Liver (tissue), 3 donors: ENCODE measurements around the gene AHCY.

Experiments
- EGR1 ChIP-seq, 2 donors: IDR thresholded peaks; 2 replicates each; pipeline ENCODE4 v1.6.1; 2016 to 2018; ENCODE audit warnings: antibody characterized with exemption in 2 of 2, low read depth in 2 of 2
- FOXA1 ChIP-seq: IDR thresholded peaks from 2 replicates; pipeline ENCODE4 v1.6.1; 2016; ENCODE audit warnings: antibody characterized with exemption
- GABPA ChIP-seq, 2 donors: IDR thresholded peaks in 1 of 2; conservative IDR thresholded peaks in 1 of 2; 2 replicates each; pipeline ENCODE4 v1.6.1; 2016; ENCODE audit warnings: antibody characterized with exemption in 2 of 2, mild to moderate bottlenecking in 1 of 2, moderate library complexity in 1 of 2
- HNF4G ChIP-seq: IDR thresholded peaks from 2 replicates; pipeline ENCODE4 v1.6.1; 2016; ENCODE audit warnings: antibody characterized with exemption
- MAX ChIP-seq: IDR thresholded peaks from 2 replicates; pipeline ENCODE4 v1.6.1; 2016; ENCODE audit warnings: antibody characterized with exemption
- RAD21 ChIP-seq, 2 donors: IDR thresholded peaks; 2 replicates each; pipeline ENCODE4 v1.6.1; 2016; ENCODE audit warnings: antibody characterized with exemption in 2 of 2, mild to moderate bottlenecking in 2 of 2
- REST ChIP-seq: IDR thresholded peaks from 2 replicates; pipeline ENCODE4 v1.6.1; 2016; ENCODE audit warnings: antibody characterized with exemption, mild to moderate bottlenecking
- RXRA ChIP-seq, 2 donors: IDR thresholded peaks; 2 replicates each; pipeline ENCODE4 v1.6.1; 2017 to 2018; ENCODE audit warnings: antibody characterized with exemption in 2 of 2, mild to moderate bottlenecking in 1 of 2
- SP1 ChIP-seq: IDR thresholded peaks from 2 replicates; pipeline ENCODE4 v1.6.1; 2018; ENCODE audit warnings: antibody characterized with exemption, mild to moderate bottlenecking
- TAF1 ChIP-seq: conservative IDR thresholded peaks from 2 replicates; pipeline ENCODE4 v1.6.1; 2016; ENCODE audit warnings: antibody characterized with exemption, mild to moderate bottlenecking
- YY1 ChIP-seq: IDR thresholded peaks from 2 replicates; pipeline ENCODE4 v1.6.1; 2016; ENCODE audit warnings: antibody characterized with exemption, mild to moderate bottlenecking
- TF ChIP-seq, protein P1 (sequence below): fragments of 150-350 bp; IDR thresholded peaks from 2 replicates; pipeline ENCODE4 v1.5.1; 2017; ENCODE audit warnings: improper control_type of control experiment, low read depth, low read length; ENCODE audit not compliant: missing input control
- TF ChIP-seq, protein P2 (sequence below): IDR thresholded peaks from 2 replicates; pipeline ENCODE4 v1.6.1; 2016; ENCODE audit warnings: antibody characterized with exemption
- donor health status: healthy.
- donor health status: healthy.

GRCh38 chr20:34260208-34260942 is 42.8 kb downstream of the AHCY start:
- TF ChIP-seq MAX, result no peak
- TF ChIP-seq, protein P1, sequence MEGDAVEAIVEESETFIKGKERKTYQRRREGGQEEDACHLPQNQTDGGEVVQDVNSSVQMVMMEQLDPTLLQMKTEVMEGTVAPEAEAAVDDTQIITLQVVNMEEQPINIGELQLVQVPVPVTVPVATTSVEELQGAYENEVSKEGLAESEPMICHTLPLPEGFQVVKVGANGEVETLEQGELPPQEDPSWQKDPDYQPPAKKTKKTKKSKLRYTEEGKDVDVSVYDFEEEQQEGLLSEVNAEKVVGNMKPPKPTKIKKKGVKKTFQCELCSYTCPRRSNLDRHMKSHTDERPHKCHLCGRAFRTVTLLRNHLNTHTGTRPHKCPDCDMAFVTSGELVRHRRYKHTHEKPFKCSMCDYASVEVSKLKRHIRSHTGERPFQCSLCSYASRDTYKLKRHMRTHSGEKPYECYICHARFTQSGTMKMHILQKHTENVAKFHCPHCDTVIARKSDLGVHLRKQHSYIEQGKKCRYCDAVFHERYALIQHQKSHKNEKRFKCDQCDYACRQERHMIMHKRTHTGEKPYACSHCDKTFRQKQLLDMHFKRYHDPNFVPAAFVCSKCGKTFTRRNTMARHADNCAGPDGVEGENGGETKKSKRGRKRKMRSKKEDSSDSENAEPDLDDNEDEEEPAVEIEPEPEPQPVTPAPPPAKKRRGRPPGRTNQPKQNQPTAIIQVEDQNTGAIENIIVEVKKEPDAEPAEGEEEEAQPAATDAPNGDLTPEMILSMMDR, result no peak
- TF ChIP-seq SP1, result no peak
- TF ChIP-seq REST, result no peak
- no peak for TF ChIP-seq GABPA (IDR thresholded peaks at IDR 0.05 in 1 of 2, conservative IDR thresholded peaks at IDR 0.05 in 1 of 2)
- TF ChIP-seq YY1, result no peak
- no peak for TF ChIP-seq TAF1
- no peak for TF ChIP-seq RXRA (IDR thresholded peaks at IDR 0.05)
- no peak for TF ChIP-seq EGR1 (IDR thresholded peaks at IDR 0.05; ENCODE audit: low read depth in 2 of 2)
- TF ChIP-seq FOXA1, result no peak
- no peak for TF ChIP-seq RAD21 (IDR thresholded peaks at IDR 0.05)
- TF ChIP-seq HNF4G, result no peak
- TF ChIP-seq, protein P2, sequence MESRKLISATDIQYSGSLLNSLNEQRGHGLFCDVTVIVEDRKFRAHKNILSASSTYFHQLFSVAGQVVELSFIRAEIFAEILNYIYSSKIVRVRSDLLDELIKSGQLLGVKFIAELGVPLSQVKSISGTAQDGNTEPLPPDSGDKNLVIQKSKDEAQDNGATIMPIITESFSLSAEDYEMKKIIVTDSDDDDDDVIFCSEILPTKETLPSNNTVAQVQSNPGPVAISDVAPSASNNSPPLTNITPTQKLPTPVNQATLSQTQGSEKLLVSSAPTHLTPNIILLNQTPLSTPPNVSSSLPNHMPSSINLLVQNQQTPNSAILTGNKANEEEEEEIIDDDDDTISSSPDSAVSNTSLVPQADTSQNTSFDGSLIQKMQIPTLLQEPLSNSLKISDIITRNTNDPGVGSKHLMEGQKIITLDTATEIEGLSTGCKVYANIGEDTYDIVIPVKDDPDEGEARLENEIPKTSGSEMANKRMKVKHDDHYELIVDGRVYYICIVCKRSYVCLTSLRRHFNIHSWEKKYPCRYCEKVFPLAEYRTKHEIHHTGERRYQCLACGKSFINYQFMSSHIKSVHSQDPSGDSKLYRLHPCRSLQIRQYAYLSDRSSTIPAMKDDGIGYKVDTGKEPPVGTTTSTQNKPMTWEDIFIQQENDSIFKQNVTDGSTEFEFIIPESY, result no peak
